GM18868 (cell line): ENCODE results near the gene P2RY8.
"Not testable (repeated sequence)": the region's sequence is repeated elsewhere in the genome, so short reads cannot be mapped to it uniquely, and the experiment has no call there.

Experiments
- ATAC-seq: cut with Tn5 transposase; IDR thresholded peaks from one replicate; pipeline ENCODE4 v1.9.1; 2021; ENCODE audit warnings: mild to moderate bottlenecking, moderate library complexity; ENCODE audit not compliant: unreplicated experiment

The P2RY8 gene

DNA sequence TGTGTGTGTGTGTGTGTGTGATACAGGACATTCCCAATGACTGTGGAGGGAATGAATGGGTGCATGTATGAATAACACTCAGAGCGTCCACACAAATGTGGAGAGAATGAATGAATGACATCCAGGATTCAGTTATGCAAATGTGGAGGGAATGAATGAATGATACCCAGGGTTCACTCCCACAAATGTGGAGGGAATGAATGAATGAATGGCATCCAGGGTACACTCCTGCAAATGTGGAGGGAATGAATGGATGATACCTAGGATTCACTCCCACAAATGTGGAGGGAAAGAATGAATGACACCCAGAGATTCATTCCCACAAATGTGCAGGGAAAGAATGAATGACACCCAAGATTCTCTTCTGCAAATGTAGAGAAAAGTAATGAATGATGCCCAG, 48.2 kb downstream of the P2RY8 start:
- ATAC-seq: no peak

DNA sequence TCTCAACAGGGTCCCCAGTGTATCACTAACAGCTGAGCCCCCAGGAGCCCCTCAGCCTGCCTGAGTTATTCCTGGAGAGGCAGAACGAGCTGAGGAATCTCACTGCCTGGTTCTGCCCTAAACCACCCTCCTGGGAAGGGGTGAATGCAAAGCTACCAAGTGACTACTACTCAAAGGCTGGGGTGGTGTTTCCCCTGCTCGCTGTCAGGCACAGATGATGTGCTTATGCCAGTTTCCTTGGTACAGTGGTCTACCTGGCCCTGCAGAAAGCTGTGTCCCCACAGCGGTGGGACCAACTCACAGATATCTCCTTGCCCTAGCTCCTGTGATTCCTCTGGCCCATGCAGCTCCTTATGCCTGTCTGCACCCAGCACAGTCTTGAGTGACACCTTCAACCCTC, 48.8 kb downstream of the P2RY8 start:
- ATAC-seq: no peak

DNA sequence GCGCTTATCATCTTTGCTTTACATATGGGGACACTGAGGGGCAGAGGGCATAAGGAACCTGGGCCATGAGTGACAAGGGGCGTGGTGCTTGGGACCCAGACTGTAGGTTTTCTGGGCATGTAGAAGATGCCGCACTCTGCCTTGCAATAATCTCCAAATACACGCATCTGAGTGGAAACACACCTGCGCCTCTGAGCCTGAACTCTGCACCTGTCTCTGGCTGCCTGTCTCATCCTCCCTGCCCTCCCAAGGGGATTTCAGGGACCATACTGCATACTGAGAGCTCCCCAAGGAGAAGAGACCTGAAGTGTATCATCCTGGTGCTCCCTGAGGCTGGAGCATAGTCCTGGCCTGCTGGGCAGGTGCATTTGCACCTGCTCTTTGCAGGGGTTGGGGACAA, 49.6 kb downstream of the P2RY8 start:
- no peak for ATAC-seq

GRCh38 chrX:1486749-1487361, 50.1 kb downstream of the P2RY8 start:
- ATAC-seq: no peak

- ATAC-seq: no peak
Measured at GRCh38 chrX:1486177-1486576, 50.8 kb downstream of the P2RY8 start.

DNA sequence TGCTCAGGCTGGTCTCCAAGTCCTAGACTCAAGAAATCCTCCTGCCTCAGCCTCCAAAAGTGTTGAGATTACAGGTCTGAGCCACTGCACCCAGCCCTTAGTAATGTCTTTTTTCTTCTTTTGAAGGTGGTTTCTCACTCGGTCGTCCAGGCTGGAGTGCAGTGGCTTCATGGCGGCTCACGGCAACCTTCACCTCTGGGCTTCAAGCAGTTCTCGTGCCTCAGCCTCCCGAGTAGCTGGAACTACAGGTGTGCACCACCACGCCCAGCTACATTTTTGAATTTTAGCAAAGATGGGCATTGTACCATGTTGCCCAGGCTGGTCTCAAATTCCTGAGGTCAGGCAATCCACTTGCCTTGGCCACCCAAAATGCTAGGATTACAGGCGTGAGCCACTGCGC, 52.0 kb downstream of the P2RY8 start:
- ATAC-seq: no peak

- no peak for ATAC-seq
Measured at GRCh38 chrX:1484638-1485019, 52.4 kb downstream of the P2RY8 start.

GRCh38 chrX:1483843-1484637, 52.9 kb downstream of the P2RY8 start:
- ATAC-seq: peak; percentile 73

- ATAC-seq: not testable (repeated sequence)
Measured at GRCh38 chrX:1482530-1482928, 54.5 kb downstream of the P2RY8 start.

- peak; percentile 35 for ATAC-seq
Measured at GRCh38 chrX:1481636-1482529, 55.1 kb downstream of the P2RY8 start.

DNA sequence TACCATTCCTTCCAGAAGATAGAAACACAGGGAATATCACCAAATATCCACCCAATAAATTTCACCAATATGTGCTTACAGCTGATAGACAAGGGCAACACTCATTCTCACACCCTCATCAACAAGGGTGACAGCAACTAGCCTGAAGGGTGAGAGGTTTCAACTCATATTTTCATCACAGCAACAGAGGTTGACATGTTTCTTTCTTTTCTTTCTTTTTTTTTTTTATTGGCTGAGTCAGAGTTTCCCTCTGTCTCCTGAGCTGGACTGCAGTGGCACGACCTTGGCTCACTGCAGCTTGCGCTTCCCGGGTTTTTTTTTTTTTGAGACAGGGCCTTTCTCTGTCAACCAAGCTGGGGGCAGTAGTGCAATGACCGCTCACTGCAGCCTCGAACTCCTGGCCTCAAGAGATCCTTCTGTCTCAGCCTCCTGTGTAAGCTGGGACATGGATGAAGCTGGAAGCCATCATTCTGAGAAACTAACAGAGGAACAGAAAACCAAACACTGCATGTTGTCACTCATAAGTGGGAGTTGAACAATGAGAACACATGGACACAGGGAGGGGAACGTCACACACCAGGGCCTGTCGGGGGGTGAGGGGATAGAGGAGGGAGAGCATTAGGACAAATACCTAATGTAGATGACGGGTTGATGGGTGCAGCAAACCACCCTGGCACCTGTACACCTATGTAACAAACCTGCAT, 56.8 kb downstream of the P2RY8 start:
- ATAC-seq: no peak

DNA sequence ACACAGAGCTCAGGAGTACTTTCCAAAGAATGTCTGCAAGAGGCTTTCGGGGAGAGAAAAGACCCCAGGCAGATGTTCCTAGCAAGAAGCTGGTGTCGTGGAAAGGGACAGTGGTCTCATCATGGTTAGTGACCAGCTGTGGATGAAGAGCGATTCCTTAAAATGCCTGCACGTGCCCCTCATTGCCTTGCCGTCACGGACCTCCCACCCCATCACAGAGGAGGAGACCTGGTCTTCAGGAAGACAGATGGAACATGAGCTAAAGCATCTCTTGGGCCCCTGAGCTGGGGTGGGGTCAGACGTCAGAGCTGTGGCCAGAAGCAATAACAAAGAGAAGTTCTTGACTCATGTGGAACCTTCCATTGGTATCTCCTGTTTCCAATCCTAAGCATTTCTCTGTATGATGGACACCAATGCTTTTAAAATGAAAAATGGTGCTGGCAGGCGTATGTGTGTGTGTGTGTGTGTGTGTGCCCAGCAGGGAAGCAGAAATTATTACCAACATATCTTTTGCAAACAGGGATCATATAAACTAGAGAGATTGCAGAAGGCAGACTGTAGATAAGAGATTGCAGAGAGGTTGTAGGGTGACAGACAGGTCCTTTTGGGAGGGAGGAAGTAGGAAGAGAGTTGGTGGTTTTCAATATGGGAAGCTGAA, 59.1 kb downstream of the P2RY8 start:
- no peak for ATAC-seq

- no peak for ATAC-seq
Measured at GRCh38 chrX:1477229-1477628, 59.8 kb downstream of the P2RY8 start.

DNA sequence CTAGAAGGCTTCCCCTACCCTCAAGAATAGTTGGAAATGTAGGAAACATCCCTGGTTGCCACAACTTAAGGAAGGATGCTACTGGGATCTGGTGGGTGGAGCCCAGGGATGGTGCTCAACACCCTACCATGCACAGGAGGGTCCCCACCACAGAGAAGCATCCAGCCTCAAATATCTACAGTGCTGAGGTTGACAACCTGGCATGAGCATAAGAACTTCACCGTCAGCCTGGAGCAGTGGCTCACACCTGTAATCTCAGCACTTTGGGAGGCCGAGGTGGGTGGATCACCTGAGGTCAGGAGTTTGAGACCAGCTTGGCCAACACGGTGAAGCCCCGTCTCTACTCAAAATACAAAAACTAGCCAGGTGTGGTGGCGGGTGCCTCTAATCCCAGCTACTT, 60.3 kb downstream of the P2RY8 start:
- ATAC-seq: no peak

DNA sequence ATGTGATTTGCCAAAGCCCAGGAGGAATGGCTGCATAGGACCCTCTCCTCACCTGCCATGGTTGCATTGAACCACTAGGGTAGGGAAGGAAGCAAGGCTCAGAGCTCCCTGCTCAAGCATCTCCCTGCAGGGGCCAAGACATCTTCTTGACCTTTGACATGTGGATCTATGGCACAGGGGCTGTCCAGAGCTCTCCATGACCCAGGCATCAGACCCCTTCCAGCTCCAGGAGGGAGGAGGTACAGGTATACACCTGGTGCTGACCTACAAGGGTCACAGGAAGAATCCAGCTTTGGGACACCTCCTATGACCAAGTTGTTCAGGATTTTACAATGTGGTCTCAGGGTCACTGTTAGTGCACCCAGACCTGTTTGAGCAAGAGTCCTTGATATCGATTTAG, 61.1 kb downstream of the P2RY8 start:
- ATAC-seq: no peak

GRCh38 chrX:1475481-1475880, 61.5 kb downstream of the P2RY8 start:
- no peak for ATAC-seq

DNA sequence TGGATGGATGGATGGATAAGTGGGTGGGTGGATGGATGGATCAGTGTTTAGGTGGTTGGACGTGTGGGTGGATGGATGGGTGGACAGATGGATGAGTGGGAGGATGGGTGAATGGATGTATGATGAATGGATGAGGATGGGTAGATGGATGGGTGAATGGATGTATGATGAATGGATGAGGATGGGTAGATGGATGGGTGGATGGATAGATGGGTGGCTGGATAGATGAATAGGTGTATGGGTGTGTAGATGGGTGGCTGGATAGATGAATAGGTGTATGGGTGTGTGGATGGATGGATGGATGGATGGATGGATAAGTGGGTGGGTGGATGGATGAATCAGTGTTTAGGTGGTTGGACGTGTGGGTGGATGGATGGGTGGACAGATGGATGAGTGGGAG, 62.4 kb downstream of the P2RY8 start:
- not testable (repeated sequence) for ATAC-seq

DNA sequence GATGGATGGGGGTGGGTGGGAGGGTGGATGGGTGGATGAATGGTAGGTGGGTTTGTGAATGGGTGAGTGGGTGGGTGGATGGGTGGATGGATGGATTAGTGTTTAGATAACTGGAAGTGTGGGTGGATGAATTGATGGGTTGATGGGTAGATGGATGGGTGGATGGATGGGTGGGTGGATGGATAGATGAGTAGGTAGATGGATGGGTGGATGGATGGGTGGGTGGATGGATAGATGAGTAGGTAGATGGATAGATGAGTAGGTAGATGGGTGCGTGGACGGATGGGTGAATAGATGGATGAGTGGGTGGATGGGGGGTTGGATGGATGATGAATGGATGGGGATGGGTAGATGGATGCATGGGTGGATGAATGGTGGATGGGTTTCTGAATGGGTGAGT, 64.0 kb downstream of the P2RY8 start:
- ATAC-seq: no peak

DNA sequence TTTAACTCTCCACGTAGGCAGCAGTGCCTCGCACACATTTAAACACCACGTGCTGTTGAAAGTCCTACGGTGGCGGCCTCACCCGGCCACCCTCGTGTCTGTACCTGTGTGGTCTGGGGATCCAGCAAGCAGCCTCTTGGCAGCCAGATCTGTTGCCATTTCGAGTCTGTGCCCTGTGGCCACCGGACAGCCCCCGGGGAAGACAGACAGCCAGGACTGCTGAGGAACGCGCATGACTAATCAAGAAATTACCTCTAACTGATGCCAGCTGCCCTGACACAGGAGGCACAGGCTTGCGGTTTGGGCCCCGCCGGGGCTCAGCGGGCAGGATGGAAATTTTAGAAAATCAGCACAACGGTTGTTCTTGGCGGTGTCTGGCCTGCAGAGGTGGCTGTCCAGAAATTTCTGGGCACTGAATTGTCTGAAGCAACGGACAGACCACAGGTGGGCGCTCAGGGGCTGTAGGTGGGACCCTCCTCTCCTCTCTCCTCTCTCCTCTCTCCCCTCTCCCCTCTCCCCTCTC, 68.7 kb downstream of the P2RY8 start:
- ATAC-seq: peak; percentile 65

DNA sequence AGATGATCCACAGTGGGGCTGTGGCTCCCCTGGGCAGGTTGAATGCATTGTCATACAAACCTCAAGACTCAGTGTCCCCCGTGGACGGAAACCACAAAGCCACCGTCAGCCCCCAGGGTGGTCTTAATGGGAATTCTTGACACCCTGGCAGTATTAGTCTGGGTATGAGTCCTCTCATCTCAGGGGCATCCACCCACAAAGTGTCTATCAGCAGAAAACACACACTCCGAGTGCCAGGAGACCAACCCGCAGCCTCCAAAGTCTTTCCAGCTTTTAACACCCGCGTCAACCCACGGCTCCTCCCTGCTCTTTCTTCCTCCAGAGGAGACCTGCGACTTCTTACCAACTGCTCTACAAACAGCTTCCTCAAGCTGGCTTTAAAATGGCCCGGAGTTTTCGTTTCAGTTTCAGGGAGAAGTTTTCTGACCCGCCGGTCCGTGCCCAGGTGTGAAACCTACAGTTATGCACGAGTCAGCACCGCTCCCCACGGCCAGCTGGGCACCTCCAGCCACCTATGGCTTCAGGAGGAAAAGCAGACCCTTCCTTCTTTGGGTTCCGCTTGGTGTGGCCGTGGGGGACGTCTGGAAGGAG, 69.9 kb downstream of the P2RY8 start:
- ATAC-seq: peak; percentile 41
